GM21717 (cell line): ENCODE measurements around the gene CTNNBL1.
"Not testable (repeated sequence)": the region's sequence is repeated elsewhere in the genome, so short reads cannot be mapped to it uniquely, and the experiment has no call there.

ENCODE experiments used
- ATAC-seq: cut with Tn5 transposase; IDR thresholded peaks from one replicate; pipeline ENCODE4 v1.9.1; 2021; ENCODE audit warnings: mild to moderate bottlenecking, moderate library complexity; ENCODE audit not compliant: unreplicated experiment

CTNNBL1 gene

GRCh38 chr20:37693635-37694626 lies at the start of gene CTNNBL1:
Gene CTNNBL1, plus strand, starts transcription at chr20:37694030. Its CDS starts 93 bp downstream, at chr20:37694123.
- peak; percentile 70 for ATAC-seq

GRCh38 chr20:37644605-37645004 lies 49.2 kb upstream of the CTNNBL1 start:
- no peak for ATAC-seq

- ATAC-seq: no peak
Observed at GRCh38 chr20:37647946-37648345, 45.9 kb upstream of the CTNNBL1 start.

GRCh38 chr20:37649017-37649416 lies 44.8 kb upstream of the CTNNBL1 start:
- no peak for ATAC-seq

- no peak for ATAC-seq
Observed at GRCh38 chr20:37649676-37650370, 44.0 kb upstream of the CTNNBL1 start.

GRCh38 chr20:37650661-37651060 lies 43.2 kb upstream of the CTNNBL1 start:
- ATAC-seq: no peak

- no peak for ATAC-seq
Observed at GRCh38 chr20:37651932-37652331, 41.9 kb upstream of the CTNNBL1 start.

GRCh38 chr20:37656945-37657344 lies 36.9 kb upstream of the CTNNBL1 start:
- no peak for ATAC-seq

- no peak for ATAC-seq
Observed at GRCh38 chr20:37657924-37658804, 35.7 kb upstream of the CTNNBL1 start.

- no peak for ATAC-seq
Observed at GRCh38 chr20:37661519-37661918, 32.3 kb upstream of the CTNNBL1 start.

GRCh38 chr20:37662308-37662707 lies 31.5 kb upstream of the CTNNBL1 start:
- ATAC-seq: no peak

GRCh38 chr20:37664595-37664994 lies 29.2 kb upstream of the CTNNBL1 start:
- ATAC-seq: not testable (repeated sequence)

- ATAC-seq: no peak
Observed at GRCh38 chr20:37668166-37668565, 25.7 kb upstream of the CTNNBL1 start.

GRCh38 chr20:37669062-37669772 lies 24.6 kb upstream of the CTNNBL1 start:
- no peak for ATAC-seq

- ATAC-seq: no peak
Observed at GRCh38 chr20:37669773-37670236, 24.0 kb upstream of the CTNNBL1 start.

- no peak for ATAC-seq
Observed at GRCh38 chr20:37670351-37670791, 23.5 kb upstream of the CTNNBL1 start.

- ATAC-seq: no peak
Observed at GRCh38 chr20:37672143-37672542, 21.7 kb upstream of the CTNNBL1 start.

- ATAC-seq: no peak
Observed at GRCh38 chr20:37673444-37673843, 20.4 kb upstream of the CTNNBL1 start.

- ATAC-seq: no peak
Observed at GRCh38 chr20:37676440-37676839, 17.4 kb upstream of the CTNNBL1 start.
